Measurements from ENCODE around the gene LSM14A.
"Not testable (repeated sequence)": the region's sequence is repeated elsewhere in the genome, so short reads cannot be mapped to it uniquely, and the experiment has no call there.

Gene LSM14A

DNA sequence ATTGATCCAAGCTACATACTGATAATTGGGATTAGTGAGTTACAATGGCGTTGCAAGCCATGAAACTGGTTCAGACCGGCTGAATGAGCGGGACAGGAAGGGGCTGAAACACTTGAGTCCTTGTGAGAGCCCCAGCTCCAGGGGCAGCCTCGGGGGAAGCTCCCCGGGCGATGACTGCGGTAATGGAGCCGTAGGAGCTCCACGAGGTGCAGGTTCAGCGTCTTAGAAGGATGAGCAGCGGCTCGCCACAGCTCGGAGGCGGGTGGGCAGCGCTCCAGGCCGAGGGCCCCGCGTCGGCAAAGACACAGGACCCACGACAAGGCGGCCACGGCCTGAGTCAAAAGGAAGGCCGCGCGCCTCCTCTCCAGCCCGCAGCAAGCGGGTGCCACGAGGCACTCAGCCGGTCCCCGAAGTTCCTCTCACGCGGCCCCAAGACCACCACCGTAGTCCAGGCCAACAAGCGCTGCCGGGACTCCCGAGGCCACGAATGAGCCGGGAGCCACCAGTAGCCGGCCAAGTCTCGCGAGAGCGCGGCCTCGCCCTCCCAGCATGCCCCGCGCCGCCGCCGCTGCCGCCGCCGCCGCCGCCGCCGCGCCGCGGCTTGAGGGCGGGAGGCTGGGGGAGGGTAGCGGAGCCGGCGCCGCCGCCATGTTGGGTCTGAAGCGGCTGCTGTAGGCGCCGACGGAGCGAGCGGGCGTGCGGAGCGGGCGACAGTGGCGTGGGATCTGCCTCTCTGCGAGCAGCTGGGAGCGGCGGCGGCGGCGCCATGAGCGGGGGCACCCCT, at the start of gene LSM14A:
Gene LSM14A, plus strand, starts transcription at position 628 of the 784 bp plus-strand sequence. Its CDS starts 139 bp downstream, at position 767.
- DNase-seq: peak; percentile 90

DNA sequence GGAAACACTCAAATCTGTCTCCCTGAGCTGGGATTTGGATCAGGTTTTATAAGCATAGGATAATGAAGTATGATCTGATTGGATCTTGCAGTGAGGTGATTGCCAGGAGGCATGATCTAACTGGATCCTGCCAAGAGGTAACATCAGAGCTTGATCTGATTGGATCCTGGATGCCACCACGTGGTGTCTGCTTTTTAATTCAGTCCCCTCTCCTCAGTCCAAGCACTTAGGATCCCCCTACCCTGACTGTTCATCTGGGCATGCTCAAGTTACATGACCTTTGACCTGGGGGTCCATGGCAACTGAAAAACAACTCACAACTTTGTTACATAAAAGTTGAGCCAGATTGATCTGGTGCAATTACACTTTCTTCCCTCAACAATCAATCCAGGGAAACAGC, 47.5 kb upstream of the LSM14A start:
- no peak for DNase-seq

DNA sequence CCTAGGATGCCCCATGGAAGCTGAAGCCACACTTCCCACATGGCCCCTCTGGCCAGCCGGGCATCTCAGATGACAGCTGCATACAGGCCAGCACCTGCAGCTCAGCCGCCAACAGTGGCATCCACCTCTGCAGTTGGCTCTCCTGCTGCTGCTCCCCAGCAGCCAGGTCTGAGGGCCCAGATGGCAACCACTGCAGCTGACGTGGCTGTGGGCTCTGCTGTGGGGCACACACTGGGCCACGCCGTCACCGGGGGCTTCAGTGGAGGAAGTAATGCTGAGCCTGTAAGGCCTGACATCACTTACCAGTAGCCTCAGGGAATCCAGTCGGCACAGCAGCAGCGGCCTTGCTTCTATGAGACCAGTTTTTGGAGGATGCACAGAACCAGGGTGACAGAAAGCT, 45.3 kb upstream of the LSM14A start:
- DNase-seq: no peak

DNA sequence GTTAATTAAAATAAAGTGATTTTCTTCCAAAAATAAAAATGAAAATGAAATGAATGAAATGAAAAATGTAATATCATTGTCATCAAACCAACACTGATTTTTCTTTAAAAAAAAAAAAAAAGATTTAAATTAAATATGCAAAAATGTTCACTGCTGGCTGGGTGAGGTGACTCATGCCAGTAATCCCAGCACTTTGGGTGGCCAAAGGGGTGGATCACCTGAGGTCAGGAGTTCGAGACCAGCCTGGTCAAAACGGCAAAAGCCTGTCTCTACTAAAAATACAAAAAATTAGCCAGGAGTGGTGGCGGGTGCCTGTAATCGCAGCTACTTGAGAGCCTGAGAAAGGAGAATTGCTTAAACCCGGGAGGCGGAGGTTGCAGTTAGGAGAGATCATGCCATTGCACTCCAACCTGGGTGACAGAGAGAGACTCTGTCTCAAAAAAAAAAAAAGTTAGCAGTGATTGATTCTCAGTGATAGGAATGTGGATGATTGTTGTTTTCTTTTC, 44.6 kb upstream of the LSM14A start:
- DNase-seq: no peak

DNA sequence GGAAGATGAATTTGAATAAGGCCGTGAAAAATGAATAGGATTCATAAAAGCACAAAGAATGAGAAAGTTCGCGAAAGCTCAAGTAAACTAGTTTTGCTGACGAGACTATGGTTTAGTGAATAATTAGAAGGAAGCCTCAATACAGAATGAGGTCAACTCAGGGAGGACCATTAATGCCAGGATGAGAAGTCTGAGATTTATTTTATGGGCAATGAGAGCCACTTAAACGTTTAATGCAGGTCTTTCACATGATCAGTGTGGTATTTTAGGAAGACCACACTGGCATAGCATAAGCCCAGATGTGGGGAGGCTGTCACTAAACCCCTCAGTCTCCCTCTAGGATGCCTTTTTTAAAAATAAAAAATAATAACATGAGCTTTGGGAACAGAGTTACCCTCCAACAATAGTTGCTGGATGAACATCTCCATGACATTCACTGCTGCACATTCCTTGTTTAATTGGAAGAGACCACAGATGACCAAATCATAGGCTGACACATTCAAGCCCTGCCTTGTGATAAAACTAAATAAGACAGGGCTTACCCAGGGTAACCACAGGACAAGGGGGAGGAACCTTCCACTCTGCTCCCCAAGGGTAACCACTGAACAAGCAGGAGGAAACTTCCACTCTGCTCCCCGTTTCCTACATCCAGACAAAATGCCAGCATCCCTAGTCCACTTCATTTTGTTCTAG, 43.6 kb upstream of the LSM14A start:
- DNase-seq: no peak

DNA sequence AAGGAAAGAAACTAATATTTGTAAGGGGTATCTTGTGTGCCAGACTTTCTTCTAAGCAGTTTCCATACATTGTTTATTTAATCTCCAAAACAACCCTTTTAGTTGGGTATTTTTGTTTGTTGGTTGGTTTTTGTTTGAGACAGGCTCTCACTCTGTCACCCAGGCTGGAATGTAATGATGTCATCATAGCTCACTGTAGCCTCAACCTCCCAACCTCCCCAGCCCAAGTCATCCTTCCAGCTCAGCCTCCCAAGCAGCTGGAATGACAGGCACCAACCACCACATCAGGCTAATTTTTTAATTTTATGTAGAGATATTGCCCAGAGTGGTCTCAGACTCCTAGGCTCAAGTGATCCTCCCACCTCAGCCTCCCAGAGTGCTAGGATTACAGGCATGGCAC, 41.2 kb upstream of the LSM14A start:
- DNase-seq: no peak

DNA sequence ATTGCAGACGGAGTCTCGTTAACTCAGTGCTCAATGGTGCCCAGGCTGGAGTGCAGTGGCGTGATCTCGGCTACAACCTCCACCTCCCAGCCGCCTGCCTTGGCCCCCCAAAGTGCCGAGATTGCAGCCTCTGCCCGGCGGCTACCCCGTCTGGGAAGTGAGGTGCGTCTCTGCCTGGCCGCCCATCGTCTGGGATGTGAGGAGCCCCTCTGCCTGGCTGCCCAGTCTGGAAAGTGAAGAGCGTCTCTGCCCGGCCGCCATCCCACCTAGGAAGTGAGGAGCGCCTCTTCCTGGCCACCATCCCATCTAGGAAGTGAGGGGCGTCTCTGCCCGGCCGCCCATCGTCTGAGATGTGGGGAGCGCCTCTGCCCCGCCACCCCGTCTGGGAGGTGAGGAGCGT, 40.2 kb upstream of the LSM14A start:
- DNase-seq: not testable (repeated sequence)

DNA sequence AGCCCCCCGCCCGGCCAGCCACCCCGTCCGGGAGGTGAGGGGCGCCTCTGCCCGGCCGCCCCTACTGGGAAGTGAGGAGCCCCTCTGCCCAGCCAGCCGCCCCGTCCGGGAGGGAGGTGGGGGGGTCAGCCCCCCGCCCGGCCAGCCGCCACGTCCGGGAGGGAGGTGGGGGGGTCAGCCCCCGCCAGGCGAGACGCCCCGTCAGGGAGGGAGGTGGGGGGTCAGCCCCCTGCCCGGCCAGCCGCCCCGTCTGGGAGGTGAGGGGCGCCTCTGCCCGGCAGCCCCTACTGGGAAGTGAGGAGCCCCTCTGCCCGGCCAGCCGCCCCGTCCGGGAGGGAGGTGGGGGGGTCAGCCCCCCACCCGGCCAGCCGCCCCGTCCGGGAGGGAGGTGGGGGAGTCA, 39.6 kb upstream of the LSM14A start:
- not testable (repeated sequence) for DNase-seq

DNA sequence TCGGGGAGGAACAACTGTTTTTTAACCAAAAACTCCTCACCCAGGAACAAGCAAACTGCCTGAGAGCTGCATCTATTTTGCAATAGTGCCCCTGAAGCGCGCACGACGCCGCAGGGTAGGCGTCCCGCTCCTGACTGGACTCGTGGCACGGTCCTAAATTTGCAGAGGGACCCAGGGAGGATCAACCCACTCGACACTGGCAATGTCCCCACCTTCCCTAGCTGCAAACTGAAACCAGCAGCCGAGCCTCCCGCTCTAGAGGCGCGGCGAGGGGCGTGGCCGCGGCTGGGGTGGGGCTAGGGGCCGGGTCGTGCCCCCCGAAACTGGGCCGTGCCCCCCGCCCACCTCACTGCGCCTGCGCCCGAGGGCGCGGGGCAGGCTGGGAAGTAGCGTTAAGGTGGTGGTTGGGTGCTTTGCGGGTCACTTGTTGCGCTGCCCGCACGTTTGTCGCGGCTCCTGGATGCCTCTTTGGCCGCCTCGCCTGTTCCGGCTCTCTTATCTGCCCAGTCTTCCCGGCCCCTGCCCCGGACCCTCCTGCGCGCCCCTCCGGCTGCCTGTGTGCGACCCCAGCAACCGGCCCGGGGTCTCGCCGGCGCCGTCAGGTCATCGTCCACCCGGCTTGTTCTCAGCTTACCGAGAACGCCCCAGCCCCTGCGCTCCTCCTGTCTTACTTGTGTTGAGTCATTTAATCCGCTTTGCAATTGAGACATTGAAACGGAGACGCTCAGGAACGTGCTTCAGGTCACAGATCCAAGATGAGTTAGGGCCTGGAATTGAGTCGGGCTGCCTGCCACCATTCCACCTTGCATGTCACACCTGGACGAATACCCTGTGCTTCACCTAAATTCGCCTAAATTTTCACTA, 37.9 kb upstream of the LSM14A start:
- DNase-seq: peak; percentile 94

DNA sequence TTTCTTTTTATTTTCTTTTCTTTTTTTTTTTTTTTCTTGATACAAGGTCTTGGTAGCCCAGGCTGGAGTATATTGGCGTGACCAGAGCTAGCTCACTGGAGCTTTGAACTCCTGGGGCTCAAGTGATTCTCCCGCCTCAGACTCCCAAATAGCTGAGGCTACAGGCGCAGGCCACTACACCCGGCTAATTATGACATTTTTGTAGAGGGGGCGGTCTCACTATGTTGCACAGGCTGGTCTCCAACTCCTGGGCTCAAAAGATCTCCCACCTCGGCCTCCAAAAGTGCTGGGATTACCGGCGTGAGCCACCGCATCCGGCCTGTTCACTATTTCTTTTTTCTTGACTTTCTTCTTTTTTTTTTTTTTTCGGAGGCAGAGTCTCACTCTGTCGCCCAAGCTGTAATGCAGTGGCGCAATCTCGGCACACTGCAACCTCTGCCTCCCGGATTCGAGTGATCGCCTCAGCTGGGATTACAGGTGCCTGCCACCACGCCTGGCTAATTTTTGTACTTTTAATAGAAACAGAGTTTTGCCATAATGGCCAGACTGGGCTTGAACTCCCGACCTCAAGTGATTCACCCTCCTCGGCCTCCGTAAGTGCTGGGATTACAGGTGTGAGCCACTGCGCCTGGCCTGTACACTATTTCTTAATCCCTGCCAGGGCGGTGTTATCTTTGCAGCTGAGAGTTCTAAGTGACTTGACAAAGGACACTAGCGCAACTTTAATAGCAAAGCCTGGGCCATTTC, 37.1 kb upstream of the LSM14A start:
- DNase-seq: no peak

DNA sequence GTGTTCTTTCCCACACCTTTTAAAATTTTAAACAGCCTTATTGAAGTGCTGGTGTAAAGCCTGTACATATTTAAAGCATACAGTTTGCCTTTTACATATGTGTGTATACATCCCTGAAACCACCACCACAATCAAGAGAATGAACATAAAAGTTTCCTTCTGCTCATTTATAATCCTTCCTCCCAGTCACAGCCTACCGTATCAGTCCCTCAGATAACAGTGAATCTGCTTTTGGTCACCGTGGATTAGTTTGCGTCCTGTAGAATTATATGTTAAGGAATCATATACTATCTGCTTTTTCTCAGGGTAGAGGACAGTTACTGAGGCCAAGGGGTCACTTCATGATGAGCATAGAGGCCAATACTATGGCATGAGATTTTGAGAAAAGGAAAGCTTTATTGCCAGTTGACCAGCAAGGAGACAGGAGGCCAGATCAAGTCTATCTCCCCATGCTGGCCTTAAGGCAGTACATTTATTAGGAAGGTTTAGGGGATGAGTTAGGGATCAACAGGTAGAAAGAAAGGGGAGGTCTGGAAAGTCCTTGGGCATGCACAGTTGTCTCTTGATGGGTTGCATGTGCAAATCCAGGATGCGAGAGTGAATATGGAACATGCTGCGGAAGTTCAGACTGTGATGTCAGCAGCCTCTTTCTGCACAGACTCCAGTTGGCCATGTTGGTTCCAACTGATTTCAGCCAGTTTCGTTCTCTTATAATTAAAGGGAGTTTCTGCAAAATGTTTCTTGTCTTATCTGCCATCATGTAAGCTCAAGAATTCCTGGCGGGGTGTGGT, 36.3 kb upstream of the LSM14A start:
- DNase-seq: no peak

DNA sequence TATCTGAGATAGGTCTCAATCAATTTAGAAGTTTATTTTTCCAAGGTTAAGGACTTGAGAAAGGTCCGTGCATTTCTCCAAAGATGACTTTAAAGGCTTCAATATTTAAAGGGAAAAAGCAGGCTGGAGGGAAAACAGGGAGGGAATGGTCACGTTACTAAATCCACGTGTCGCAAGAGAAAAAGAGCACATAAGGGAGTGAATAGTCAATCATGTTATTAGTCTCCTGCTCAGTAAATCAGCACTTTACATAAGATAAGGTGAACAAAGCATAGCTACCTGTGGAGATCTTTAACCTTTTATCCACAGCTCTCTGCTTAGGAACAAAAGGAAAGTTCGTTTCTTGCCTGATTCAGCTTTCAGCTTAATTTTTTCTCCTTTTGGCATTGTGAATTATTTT, 31.3 kb upstream of the LSM14A start:
- DNase-seq: no peak

DNA sequence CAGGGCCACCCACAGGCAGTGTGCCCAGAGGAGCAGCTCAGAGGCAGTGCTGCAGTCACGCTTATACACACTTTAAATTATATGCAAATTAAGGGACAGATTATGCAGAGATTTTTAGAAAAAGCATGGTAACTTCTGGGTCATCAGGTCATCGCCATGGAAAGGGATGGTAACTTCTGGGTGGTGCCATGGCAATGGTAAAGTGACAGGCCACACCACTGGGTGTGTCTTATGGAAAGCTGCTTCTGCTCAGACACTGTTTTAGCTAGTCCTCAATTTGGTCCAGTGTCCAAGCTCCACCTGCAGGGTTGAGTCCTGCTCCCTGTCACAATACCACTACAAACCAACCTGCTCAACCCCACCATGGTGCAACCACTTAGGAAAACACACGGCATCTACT, 29.9 kb upstream of the LSM14A start:
- DNase-seq: no peak

DNA sequence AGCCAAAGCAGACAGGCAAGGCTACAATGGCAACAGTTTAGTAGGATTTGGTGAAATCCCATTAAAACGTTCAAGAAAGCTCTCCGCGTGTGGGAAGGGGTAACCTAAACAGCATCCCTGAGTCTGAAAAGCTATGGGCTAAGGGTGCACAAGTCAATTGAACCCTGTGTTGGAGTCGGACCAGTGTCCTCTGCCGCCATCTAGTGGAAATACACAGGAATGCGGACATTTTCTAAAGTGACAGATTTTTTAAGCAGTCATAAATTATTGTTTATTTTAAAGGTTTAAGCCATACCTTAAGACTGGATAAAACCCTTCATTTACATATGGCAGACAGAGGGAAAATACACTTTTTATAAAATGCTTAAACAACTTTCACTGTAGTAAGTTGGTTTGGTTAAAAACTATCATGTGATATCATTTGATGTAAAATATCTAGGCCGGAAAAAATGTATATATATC, 26.5 kb upstream of the LSM14A start:
- peak; percentile 28 for DNase-seq

DNA sequence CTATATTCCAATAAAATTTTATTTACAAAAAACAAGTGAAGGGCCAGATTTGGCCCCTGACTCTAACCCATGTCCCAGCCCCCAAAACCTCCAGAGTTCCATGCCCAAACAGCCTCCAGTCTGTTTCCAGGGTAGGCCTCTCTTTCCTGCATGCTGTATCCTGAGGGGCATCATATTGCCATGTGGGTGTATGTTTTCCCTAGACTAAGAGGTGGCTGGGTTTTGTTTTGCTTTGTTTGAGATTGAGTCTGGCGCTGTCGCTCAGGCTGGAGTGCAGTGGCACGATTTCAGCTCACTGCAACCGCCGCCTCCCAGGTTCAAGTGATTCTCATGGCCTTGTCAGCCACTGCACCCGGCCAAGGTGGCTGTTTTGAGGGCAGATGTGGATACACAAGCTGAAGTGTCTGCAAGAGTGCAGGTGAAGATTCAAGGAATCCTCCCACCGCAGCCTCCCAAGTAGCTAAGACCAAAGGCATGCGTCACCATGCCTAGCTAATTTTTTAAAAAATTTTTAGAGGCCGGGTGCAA, 23.6 kb upstream of the LSM14A start:
- DNase-seq: no peak

DNA sequence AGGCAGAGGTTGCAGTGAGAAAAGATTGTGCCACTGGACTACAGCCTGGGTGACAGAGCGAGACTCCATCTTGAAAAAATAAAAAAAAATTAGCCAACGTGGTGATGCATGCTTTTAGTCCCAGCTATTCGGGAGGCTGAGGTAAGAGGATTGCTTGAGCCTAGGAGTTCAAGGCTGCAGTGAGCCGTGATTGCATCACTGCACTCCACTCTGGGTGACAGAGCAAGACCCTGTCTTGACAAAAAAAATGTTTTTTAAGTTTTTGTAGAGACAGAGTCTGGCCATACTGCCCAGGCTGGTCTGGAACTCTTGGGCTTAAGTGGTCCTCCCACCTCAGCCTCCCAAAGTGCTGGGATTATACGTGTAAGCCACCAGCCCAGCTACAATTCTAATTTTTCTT, 22.4 kb upstream of the LSM14A start:
- no peak for DNase-seq

DNA sequence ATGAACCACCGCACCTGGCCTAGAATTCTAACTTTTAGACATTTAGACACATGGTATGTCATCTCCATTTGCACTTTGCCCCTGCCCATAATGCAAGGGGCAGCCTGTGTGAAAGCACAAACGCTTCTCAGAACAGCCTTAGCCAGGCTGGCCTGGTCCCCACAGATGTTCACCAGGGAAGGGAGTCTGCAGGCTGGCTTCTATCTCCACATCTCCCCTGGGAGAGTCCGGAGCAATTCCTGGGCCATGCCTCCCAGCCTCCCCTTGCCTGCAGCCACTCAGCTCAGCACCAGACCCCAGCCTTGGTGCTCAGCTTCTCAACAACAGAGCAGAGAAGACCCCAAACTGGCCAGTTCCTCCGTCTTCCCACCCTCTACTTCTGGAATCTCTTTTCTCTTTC, 21.7 kb upstream of the LSM14A start:
- DNase-seq: no peak

DNA sequence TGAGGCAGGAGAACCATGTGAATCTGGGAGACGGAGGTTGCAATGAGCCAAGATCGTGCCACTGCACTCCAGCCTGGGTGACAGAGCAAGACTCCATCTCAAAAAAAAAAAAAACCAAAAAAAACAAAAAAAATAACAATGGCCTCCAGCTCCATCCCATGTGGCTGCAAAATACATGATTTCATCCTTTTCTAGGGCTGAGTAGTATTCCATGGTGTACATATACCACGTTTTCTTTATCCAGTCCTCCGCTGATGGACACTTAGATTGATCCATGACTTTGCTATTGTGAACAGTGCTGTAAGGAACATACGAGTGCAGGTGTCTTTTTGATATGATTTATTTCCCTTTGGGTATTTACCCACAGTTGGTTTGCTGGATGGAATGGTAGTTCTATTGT, 20.9 kb upstream of the LSM14A start:
- no peak for DNase-seq

DNA sequence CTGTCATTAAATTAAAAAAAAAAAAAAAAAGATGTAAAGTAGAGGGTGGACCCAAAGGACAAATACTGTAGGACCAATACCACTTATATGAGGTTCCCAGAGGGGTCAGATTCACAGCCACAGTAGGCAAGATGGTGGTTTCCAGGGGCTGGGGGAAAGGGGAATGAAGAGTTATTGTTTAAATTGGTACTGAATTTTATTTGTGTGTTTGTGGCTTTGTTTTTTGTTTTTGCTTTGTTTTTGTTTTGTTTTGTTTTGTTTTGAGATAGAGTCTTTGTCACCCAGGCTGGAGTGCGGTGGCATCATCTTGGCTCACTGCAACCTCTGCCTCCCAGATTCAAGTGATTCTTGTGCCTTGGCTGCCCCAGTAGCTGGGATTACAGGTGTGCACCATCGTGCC, 17.9 kb upstream of the LSM14A start:
- no peak for DNase-seq

DNA sequence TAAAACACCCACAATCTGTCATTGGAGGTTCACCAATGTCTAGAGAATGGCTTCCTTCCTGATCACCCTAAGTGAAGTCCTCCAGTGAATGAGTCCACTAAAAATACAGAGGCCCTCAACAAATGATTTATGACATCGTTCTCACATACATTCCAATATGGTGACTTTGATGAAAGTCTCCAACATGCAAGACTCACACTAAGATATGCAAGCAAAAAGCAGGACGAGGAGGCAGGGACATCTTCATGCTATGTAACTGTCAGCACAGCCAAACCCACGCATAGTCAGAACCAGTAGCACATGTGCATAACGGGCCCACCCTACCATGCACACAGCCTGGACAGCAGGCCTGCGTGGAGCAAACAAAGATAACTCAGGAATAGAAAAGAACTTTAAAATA, 16.6 kb upstream of the LSM14A start:
- DNase-seq: no peak

DNA sequence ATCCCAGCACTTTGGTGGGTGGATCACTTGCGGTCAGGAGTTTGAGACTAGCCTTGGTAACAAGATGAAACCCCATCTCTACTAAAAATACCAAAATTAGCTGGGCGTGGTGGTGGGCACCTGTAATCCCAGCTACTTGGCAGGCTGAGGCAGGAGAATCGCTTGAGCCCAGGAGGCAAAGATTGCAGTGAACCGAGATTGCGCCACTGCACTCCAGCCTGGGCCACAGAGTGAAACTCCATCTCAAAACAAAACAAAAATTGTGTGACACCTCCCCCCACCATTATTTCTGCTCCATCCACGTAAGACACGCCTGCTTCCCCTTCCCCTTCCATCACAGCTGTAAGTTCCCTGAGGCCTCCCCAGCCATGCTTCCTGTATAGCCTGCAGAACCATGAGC, 13.3 kb upstream of the LSM14A start:
- DNase-seq: not testable (repeated sequence)

Data from stimulated activated CD4-positive, alpha-beta T cell treated with anti-CD3 and anti-CD28 coated beads, Interleukin-12 subunit alpha, Interleukin-12 subunit beta, amount 100 ng/mL, for 4 hours (primary cell).